Measurements from ENCODE around the gene AFG3L2. TPM values are rescaled to one million over a fixed set of nuclear protein-coding genes. Genes with fewer than 3 reads are reported as not detected.
A peak's percentile ranks its signal among the peaks of the same experiment; 100 is the strongest.

The AFG3L2 gene
- total and polyA plus RNA-seq, 5 donors from 2014 or later = 20.0 to 34.4 (median 21.8) TPM

- no peak overlapping the region for H3K4me3 ChIP-seq (ENCODE audit: low read depth, low read length)
- peaks cover 62% of the 10 kb centered on the region for H3K36me3 Mint-ChIP-seq
- no peaks in the 10 kb centered on the region for H3K4me1 ChIP-seq (ENCODE audit: control insufficient read depth, insufficient read depth, low read length, poor library complexity, severe bottlenecking)
- H3K9me3 ChIP-seq (ENCODE audit: control insufficient read depth in 2 of 2, low read length in 2 of 2) = no peaks in the 10 kb centered on the region
- H3K27me3 Mint-ChIP-seq = no peaks in the 10 kb centered on the region
- H3K27me3 ChIP-seq (ENCODE audit: control insufficient read depth, insufficient read depth, low read length) = no peaks in the 10 kb centered on the region
- H3K4me1 Mint-ChIP-seq = no peaks in the 10 kb centered on the region
- no peak for ATAC-seq (ENCODE audit: low read depth in 2 of 2)
- no peak overlapping the region for H3K27ac ChIP-seq (ENCODE audit: insufficient read depth, low read length, poor library complexity, severe bottlenecking)
- no peak for DNase-seq
- no peak overlapping the region for H3K27ac Mint-ChIP-seq
- no peak overlapping the region for H3K4me3 Mint-ChIP-seq
- H3K36me3 ChIP-seq (ENCODE audit: control insufficient read depth, insufficient read depth, low read length) = peaks cover 58% of the 10 kb centered on the region
- no peaks in the 10 kb centered on the region for H3K9me3 Mint-ChIP-seq
Measured at GRCh38 chr18:12338382-12338781, 38.6 kb downstream of the AFG3L2 start.

GRCh38 chr18:12336887-12337286 lies 40.1 kb downstream of the AFG3L2 start:
- Histone ChIP-seq H3K4me3 (ENCODE audit: low read depth, low read length) (no peak overlapping the region), H3K27ac (ENCODE audit: insufficient read depth, low read length, poor library complexity, severe bottlenecking) (no peak overlapping the region), H3K27me3 (ENCODE audit: control insufficient read depth, insufficient read depth, low read length) (no peaks in the 10 kb centered on the region), H3K9me3 (ENCODE audit: control insufficient read depth in 2 of 2, low read length in 2 of 2) (no peaks in the 10 kb centered on the region), H3K36me3 (ENCODE audit: control insufficient read depth, insufficient read depth, low read length) (peaks cover 44% of the 10 kb centered on the region), H3K4me1 (ENCODE audit: control insufficient read depth, insufficient read depth, low read length, poor library complexity, severe bottlenecking) (no peaks in the 10 kb centered on the region)
- DNase-seq = no peak
- Mint-ChIP-seq H3K9me3 (no peaks in the 10 kb centered on the region), H3K27ac (peak overlapping the region in 1 of 3 donors; percentile 1), H3K4me1 (no peaks in the 10 kb centered on the region), H3K4me3 (no peak overlapping the region), H3K27me3 (no peaks in the 10 kb centered on the region), H3K36me3 (peaks cover 47% of the 10 kb centered on the region)
- ATAC-seq (ENCODE audit: low read depth in 2 of 2) = no peak

- Histone ChIP-seq H3K4me3 (ENCODE audit: low read depth, low read length) (no peak overlapping the region), H3K4me1 (ENCODE audit: control insufficient read depth, insufficient read depth, low read length, poor library complexity, severe bottlenecking) (no peaks in the 10 kb centered on the region), H3K27me3 (ENCODE audit: control insufficient read depth, insufficient read depth, low read length) (no peaks in the 10 kb centered on the region), H3K36me3 (ENCODE audit: control insufficient read depth, insufficient read depth, low read length) (peaks cover 44% of the 10 kb centered on the region), H3K9me3 (ENCODE audit: control insufficient read depth in 2 of 2, low read length in 2 of 2) (no peaks in the 10 kb centered on the region), H3K27ac (ENCODE audit: insufficient read depth, low read length, poor library complexity, severe bottlenecking) (no peak overlapping the region)
- Mint-ChIP-seq H3K27me3 (no peaks in the 10 kb centered on the region), H3K36me3 (peaks cover 41% of the 10 kb centered on the region), H3K27ac (peak overlapping the region in 1 of 3 donors; percentile 67), H3K4me3 (no peak overlapping the region), H3K4me1 (no peaks in the 10 kb centered on the region), H3K9me3 (no peaks in the 10 kb centered on the region)
- ATAC-seq (ENCODE audit: low read depth in 2 of 2) (no peak), DNase-seq (no peak)
Measured at GRCh38 chr18:12336171-12336613, 40.8 kb downstream of the AFG3L2 start.

- H3K36me3 Mint-ChIP-seq = peaks cover 40% of the 10 kb centered on the region
- Histone ChIP-seq H3K4me1 (ENCODE audit: control insufficient read depth, insufficient read depth, low read length, poor library complexity, severe bottlenecking) (no peaks in the 10 kb centered on the region), H3K27ac (ENCODE audit: insufficient read depth, low read length, poor library complexity, severe bottlenecking) (no peak overlapping the region), H3K36me3 (ENCODE audit: control insufficient read depth, insufficient read depth, low read length) (peaks cover 39% of the 10 kb centered on the region), H3K9me3 (ENCODE audit: control insufficient read depth in 2 of 2, low read length in 2 of 2) (no peaks in the 10 kb centered on the region), H3K4me3 (ENCODE audit: low read depth, low read length) (no peak overlapping the region), H3K27me3 (ENCODE audit: control insufficient read depth, insufficient read depth, low read length) (no peaks in the 10 kb centered on the region)
- peak overlapping the region in 2 of 3 donors; percentile 7 to 32 for H3K27ac Mint-ChIP-seq
- no peak overlapping the region for H3K4me3 Mint-ChIP-seq
- H3K27me3 Mint-ChIP-seq = no peaks in the 10 kb centered on the region
- no peak for DNase-seq
- H3K4me1 Mint-ChIP-seq = no peaks in the 10 kb centered on the region
- no peak for ATAC-seq (ENCODE audit: low read depth in 2 of 2)
- H3K9me3 Mint-ChIP-seq = peaks cover 0 to 2% (median 0%) of the 10 kb centered on the region in 7 donors
Measured at GRCh38 chr18:12335503-12335902, 41.5 kb downstream of the AFG3L2 start.

GRCh38 chr18:12334863-12335262 lies 42.2 kb downstream of the AFG3L2 start:
- Histone ChIP-seq H3K27me3 (ENCODE audit: control insufficient read depth, insufficient read depth, low read length) (no peaks in the 10 kb centered on the region), H3K4me3 (ENCODE audit: low read depth, low read length) (no peak overlapping the region), H3K4me1 (ENCODE audit: control insufficient read depth, insufficient read depth, low read length, poor library complexity, severe bottlenecking) (no peaks in the 10 kb centered on the region), H3K27ac (ENCODE audit: insufficient read depth, low read length, poor library complexity, severe bottlenecking) (no peak overlapping the region), H3K36me3 (ENCODE audit: control insufficient read depth, insufficient read depth, low read length) (peaks cover 36% of the 10 kb centered on the region), H3K9me3 (ENCODE audit: control insufficient read depth in 2 of 2, low read length in 2 of 2) (no peaks in the 10 kb centered on the region)
- no peak for DNase-seq
- no peak for ATAC-seq (ENCODE audit: low read depth in 2 of 2)
- Mint-ChIP-seq H3K4me1 (no peaks in the 10 kb centered on the region), H3K9me3 (peaks cover 0 to 2% (median 0%) of the 10 kb centered on the region in 7 donors), H3K27ac (peak overlapping the region in 1 of 3 donors; percentile 45), H3K27me3 (no peaks in the 10 kb centered on the region), H3K36me3 (peaks cover 40% of the 10 kb centered on the region), H3K4me3 (no peak overlapping the region)

GRCh38 chr18:12334366-12334808 lies 42.6 kb downstream of the AFG3L2 start:
- H3K27me3 Mint-ChIP-seq = no peaks in the 10 kb centered on the region
- peaks cover 40% of the 10 kb centered on the region for H3K36me3 ChIP-seq (ENCODE audit: control insufficient read depth, insufficient read depth, low read length)
- H3K27ac ChIP-seq (ENCODE audit: insufficient read depth, low read length, poor library complexity, severe bottlenecking) = no peak overlapping the region
- no peaks in the 10 kb centered on the region for H3K4me1 Mint-ChIP-seq
- no peaks in the 10 kb centered on the region for H3K9me3 ChIP-seq (ENCODE audit: control insufficient read depth in 2 of 2, low read length in 2 of 2)
- H3K4me1 ChIP-seq (ENCODE audit: control insufficient read depth, insufficient read depth, low read length, poor library complexity, severe bottlenecking) = no peaks in the 10 kb centered on the region
- peaks cover 0 to 2% (median 0%) of the 10 kb centered on the region in 7 donors for H3K9me3 Mint-ChIP-seq
- no peak for ATAC-seq (ENCODE audit: low read depth in 2 of 2)
- H3K4me3 Mint-ChIP-seq = no peak overlapping the region
- peaks cover 42% of the 10 kb centered on the region for H3K36me3 Mint-ChIP-seq
- DNase-seq = no peak
- no peak overlapping the region for H3K4me3 ChIP-seq (ENCODE audit: low read depth, low read length)
- peak overlapping the region in 1 of 3 donors; percentile 45 for H3K27ac Mint-ChIP-seq
- no peaks in the 10 kb centered on the region for H3K27me3 ChIP-seq (ENCODE audit: control insufficient read depth, insufficient read depth, low read length)

- Mint-ChIP-seq H3K27ac (peak overlapping the region in 1 of 3 donors; percentile 43), H3K36me3 (peaks cover 42% of the 10 kb centered on the region), H3K27me3 (no peaks in the 10 kb centered on the region), H3K4me1 (no peaks in the 10 kb centered on the region), H3K9me3 (peaks cover 0 to 2% (median 0%) of the 10 kb centered on the region in 7 donors), H3K4me3 (no peak overlapping the region)
- no peak for DNase-seq
- Histone ChIP-seq H3K36me3 (ENCODE audit: control insufficient read depth, insufficient read depth, low read length) (peaks cover 46% of the 10 kb centered on the region), H3K9me3 (ENCODE audit: control insufficient read depth in 2 of 2, low read length in 2 of 2) (no peaks in the 10 kb centered on the region), H3K27me3 (ENCODE audit: control insufficient read depth, insufficient read depth, low read length) (no peaks in the 10 kb centered on the region), H3K4me1 (ENCODE audit: control insufficient read depth, insufficient read depth, low read length, poor library complexity, severe bottlenecking) (no peaks in the 10 kb centered on the region), H3K4me3 (ENCODE audit: low read depth, low read length) (no peak overlapping the region), H3K27ac (ENCODE audit: insufficient read depth, low read length, poor library complexity, severe bottlenecking) (no peak overlapping the region)
- ATAC-seq (ENCODE audit: low read depth in 2 of 2) = no peak
Measured at GRCh38 chr18:12333506-12334290, 43.3 kb downstream of the AFG3L2 start.

GRCh38 chr18:12330766-12331165 lies 46.3 kb downstream of the AFG3L2 start:
- H3K9me3 ChIP-seq (ENCODE audit: control insufficient read depth in 2 of 2, low read length in 2 of 2) = no peaks in the 10 kb centered on the region
- H3K36me3 ChIP-seq (ENCODE audit: control insufficient read depth, insufficient read depth, low read length) = peaks cover 50% of the 10 kb centered on the region
- peaks cover 45% of the 10 kb centered on the region for H3K36me3 Mint-ChIP-seq
- no peaks in the 10 kb centered on the region for H3K4me1 ChIP-seq (ENCODE audit: control insufficient read depth, insufficient read depth, low read length, poor library complexity, severe bottlenecking)
- no peak overlapping the region for H3K27ac ChIP-seq (ENCODE audit: insufficient read depth, low read length, poor library complexity, severe bottlenecking)
- H3K4me3 Mint-ChIP-seq = no peak overlapping the region
- H3K4me1 Mint-ChIP-seq = peaks cover 0 to 7% (median 6%) of the 10 kb centered on the region in 4 donors
- no peak for ATAC-seq (ENCODE audit: low read depth in 2 of 2)
- no peak overlapping the region for H3K4me3 ChIP-seq (ENCODE audit: low read depth, low read length)
- H3K9me3 Mint-ChIP-seq = peaks cover 0 to 2% (median 0%) of the 10 kb centered on the region in 7 donors
- H3K27ac Mint-ChIP-seq = no peak overlapping the region
- H3K27me3 Mint-ChIP-seq = no peaks in the 10 kb centered on the region
- no peaks in the 10 kb centered on the region for H3K27me3 ChIP-seq (ENCODE audit: control insufficient read depth, insufficient read depth, low read length)
- DNase-seq = no peak
